Measurements from ENCODE around the gene C6orf120. TPM values are rescaled to one million over a fixed set of nuclear protein-coding genes. Genes with fewer than 3 reads are reported as not detected.

C6orf120 gene
- total RNA-seq, 1 donor from 2014 or later = 35.8 TPM

GRCh38 chr6:169725125-169726048, 23.5 kb downstream of the C6orf120 start:
- TF ChIP-seq, protein P1, sequence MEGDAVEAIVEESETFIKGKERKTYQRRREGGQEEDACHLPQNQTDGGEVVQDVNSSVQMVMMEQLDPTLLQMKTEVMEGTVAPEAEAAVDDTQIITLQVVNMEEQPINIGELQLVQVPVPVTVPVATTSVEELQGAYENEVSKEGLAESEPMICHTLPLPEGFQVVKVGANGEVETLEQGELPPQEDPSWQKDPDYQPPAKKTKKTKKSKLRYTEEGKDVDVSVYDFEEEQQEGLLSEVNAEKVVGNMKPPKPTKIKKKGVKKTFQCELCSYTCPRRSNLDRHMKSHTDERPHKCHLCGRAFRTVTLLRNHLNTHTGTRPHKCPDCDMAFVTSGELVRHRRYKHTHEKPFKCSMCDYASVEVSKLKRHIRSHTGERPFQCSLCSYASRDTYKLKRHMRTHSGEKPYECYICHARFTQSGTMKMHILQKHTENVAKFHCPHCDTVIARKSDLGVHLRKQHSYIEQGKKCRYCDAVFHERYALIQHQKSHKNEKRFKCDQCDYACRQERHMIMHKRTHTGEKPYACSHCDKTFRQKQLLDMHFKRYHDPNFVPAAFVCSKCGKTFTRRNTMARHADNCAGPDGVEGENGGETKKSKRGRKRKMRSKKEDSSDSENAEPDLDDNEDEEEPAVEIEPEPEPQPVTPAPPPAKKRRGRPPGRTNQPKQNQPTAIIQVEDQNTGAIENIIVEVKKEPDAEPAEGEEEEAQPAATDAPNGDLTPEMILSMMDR (IDR thresholded peaks at IDR 0.05; ENCODE audit: unreplicated experiment) = no peak
- Mint-ChIP-seq H3K4me1 (peaks cover 52% of the 10 kb centered on the region), H3K4me3 (peak overlapping the region; percentile 83), H3K9me3 (no peaks in the 10 kb centered on the region), H3K27ac (peak overlapping the region; percentile 96), H3K27me3 (ENCODE audit: low read depth) (no peaks in the 10 kb centered on the region), H3K36me3 (no peaks in the 10 kb centered on the region)
- DNase-seq (ENCODE audit: low spot score in 2 of 2, unreplicated experiment in 2 of 2) = no peak

DNA sequence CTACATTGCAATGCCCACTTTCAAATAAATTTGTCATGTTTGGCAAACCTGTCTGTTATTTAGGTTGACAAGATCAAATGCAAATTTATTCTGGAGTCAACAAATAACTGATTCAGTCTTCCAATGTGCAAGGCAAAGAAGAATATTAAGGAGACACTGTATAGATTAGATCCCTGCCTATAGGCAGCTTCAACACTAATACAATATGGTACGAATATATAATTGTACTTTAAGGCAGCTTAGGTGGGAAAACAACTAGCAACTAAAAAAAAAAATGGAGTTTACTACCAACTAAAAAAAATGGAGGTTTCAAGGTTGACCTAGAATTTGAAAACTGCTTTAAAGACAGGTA, 24.1 kb downstream of the C6orf120 start:
- Mint-ChIP-seq H3K27ac (peak overlapping the region; percentile 96), H3K27me3 (ENCODE audit: low read depth) (no peaks in the 10 kb centered on the region), H3K4me1 (peaks cover 51% of the 10 kb centered on the region), H3K36me3 (no peaks in the 10 kb centered on the region), H3K9me3 (no peaks in the 10 kb centered on the region), H3K4me3 (peak overlapping the region; percentile 83)
- TF ChIP-seq, protein P1 (IDR thresholded peaks at IDR 0.05; ENCODE audit: unreplicated experiment) = no peak
- no peak for DNase-seq (ENCODE audit: low spot score in 2 of 2, unreplicated experiment in 2 of 2)

DNA sequence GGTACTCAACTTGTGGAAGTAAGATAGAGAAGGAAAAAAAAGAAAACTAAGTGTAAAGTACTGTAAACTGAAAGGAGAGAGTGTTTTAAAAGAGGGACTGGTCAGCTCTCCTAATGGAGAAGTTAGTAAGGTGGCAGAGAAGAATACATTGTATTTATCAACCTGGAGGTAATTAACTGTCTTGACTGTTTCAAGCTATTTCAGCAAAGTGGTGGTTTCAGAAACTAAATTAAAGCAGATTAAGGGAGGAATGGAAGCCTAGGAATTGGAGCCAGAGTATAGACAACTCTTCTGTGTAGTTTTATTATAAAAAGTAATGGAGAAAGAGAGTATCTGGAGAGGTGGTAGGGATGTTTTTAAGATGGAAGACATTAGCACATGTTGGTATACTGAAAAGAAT, 25.0 kb downstream of the C6orf120 start:
- Mint-ChIP-seq H3K4me1 (peaks cover 45% of the 10 kb centered on the region), H3K9me3 (no peaks in the 10 kb centered on the region), H3K4me3 (no peak overlapping the region), H3K27ac (peak overlapping the region; percentile 1), H3K36me3 (no peaks in the 10 kb centered on the region), H3K27me3 (ENCODE audit: low read depth) (no peaks in the 10 kb centered on the region)
- TF ChIP-seq, protein P1 (IDR thresholded peaks at IDR 0.05; ENCODE audit: unreplicated experiment) = no peak
- DNase-seq (ENCODE audit: low spot score in 2 of 2, unreplicated experiment in 2 of 2) = no peak

- Mint-ChIP-seq H3K9me3 (no peaks in the 10 kb centered on the region), H3K4me3 (no peak overlapping the region), H3K36me3 (no peaks in the 10 kb centered on the region), H3K27me3 (ENCODE audit: low read depth) (peaks cover 6% of the 10 kb centered on the region), H3K27ac (no peak overlapping the region), H3K4me1 (peaks cover 34% of the 10 kb centered on the region)
- no peak for DNase-seq (ENCODE audit: low spot score in 2 of 2, unreplicated experiment in 2 of 2)
- TF ChIP-seq, protein P1 (IDR thresholded peaks at IDR 0.05; ENCODE audit: unreplicated experiment) = no peak
Observed at GRCh38 chr6:169729961-169730360, 28.0 kb downstream of the C6orf120 start.

DNA sequence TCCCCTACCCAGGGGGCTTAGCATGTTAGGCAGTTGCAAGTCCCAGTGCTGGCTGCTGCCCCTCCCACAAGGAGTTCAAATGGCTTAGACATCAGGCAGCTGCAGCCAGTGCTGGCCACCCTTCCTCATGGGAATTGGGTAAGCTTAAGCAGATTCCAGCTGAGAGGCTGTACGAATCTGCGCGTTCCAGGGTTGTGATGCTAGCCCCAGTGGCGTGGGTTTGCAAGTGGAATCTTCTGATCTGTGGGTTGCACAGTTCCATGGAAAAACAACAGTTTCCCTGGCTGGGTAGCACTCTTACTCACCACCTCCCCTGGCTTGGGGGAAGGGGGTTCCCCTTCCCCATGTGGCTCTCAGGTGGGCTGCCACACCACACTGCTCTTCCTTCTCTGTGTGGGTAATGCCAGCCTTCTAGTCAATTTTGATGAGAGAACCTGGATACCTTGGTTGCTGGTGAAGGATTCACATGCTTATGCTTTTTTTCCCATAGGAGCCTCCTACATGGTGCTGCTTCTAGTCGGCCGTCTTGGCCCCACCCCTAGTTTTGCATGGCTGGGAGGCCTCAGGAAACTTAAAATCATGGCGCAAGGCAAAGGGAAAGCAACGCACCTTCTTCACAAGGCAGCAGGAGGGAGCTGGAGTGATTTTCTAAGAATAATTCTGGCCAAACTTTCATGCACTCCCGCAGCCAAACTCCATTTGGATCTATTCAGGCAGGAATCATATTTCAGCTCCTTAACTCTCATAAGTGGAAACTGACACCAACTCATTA, 36.5 kb downstream of the C6orf120 start:
- TF ChIP-seq, protein P1 (IDR thresholded peaks at IDR 0.05; ENCODE audit: unreplicated experiment) = no peak
- Mint-ChIP-seq H3K4me1 (peaks cover 6% of the 10 kb centered on the region), H3K4me3 (no peak overlapping the region), H3K36me3 (no peaks in the 10 kb centered on the region), H3K9me3 (no peaks in the 10 kb centered on the region), H3K27ac (peak overlapping the region; percentile 39), H3K27me3 (ENCODE audit: low read depth) (peaks cover 10% of the 10 kb centered on the region)
- no peak for DNase-seq (ENCODE audit: low spot score in 2 of 2, unreplicated experiment in 2 of 2)

Data from mesothelial cell of epicardium (in vitro differentiated cells).